Endodermal cell (in vitro differentiated cells): ENCODE results near the gene GPBAR1. TPM values are rescaled to one million over a fixed set of nuclear protein-coding genes. Genes with fewer than 3 reads are reported as not detected.

Experiments used
- DNase-seq: peaks from one replicate; pipeline ENCODE4 v3.0.0-alpha.2; 2017
- H3K27ac ChIP-seq: 2 replicates; pipeline ENCODE4 v1.5.1; 2013; ENCODE audit warnings: mild to moderate bottlenecking, low read depth, low read length, moderate library complexity
- H3K27me3 ChIP-seq: 2 replicates; pipeline ENCODE4 v1.6.1; 2013; ENCODE audit warnings: mild to moderate bottlenecking, low read length, moderate library complexity; ENCODE audit not compliant: insufficient read depth, control insufficient read depth, poor library complexity, severe bottlenecking
- H3K36me3 ChIP-seq: 2 replicates; pipeline ENCODE4 v1.7.0; 2013; ENCODE audit warnings: mild to moderate bottlenecking, low read length, moderate library complexity; ENCODE audit not compliant: control insufficient read depth, insufficient read depth
- H3K4me1 ChIP-seq: one replicate; pipeline ENCODE4 v1.7.0; 2013; ENCODE audit warnings: low read length; ENCODE audit not compliant: control insufficient read depth, insufficient read depth
- H3K4me3 ChIP-seq: 2 replicates; pipeline ENCODE4 v1.5.1; 2013; ENCODE audit warnings: mild to moderate bottlenecking, low read length, moderate library complexity
- H3K9ac ChIP-seq: 2 replicates; pipeline ENCODE4 v1.6.1; 2013; ENCODE audit warnings: mild to moderate bottlenecking, low read length, moderate library complexity; ENCODE audit not compliant: poor library complexity, severe bottlenecking; ENCODE audit errors: extremely low read depth
- H3K9me3 ChIP-seq: 2 replicates; pipeline ENCODE4 v1.6.1; 2013; ENCODE audit warnings: mild to moderate bottlenecking, low read length, moderate library complexity; ENCODE audit not compliant: control insufficient read depth
- H3K27ac Mint-ChIP-seq: 2 replicates; pipeline ENCODE4 v1.8.0; 2020; ENCODE audit warnings: mixed read lengths
- H3K27me3 Mint-ChIP-seq: 2 replicates; pipeline ENCODE4 v1.8.0; 2021; ENCODE audit warnings: mild to moderate bottlenecking, mixed read lengths; ENCODE audit not compliant: insufficient read depth
- H3K36me3 Mint-ChIP-seq: 2 replicates; pipeline ENCODE4 v1.8.0; 2020; ENCODE audit warnings: low read depth, mixed read lengths
- H3K4me1 Mint-ChIP-seq: 2 replicates; pipeline ENCODE4 v1.8.0; 2020; ENCODE audit warnings: mixed read lengths
- H3K4me3 Mint-ChIP-seq: 2 replicates; pipeline ENCODE4 v1.8.0; 2020; ENCODE audit warnings: mild to moderate bottlenecking, moderate library complexity, mixed read lengths
- H3K9me3 Mint-ChIP-seq: 2 replicates; pipeline ENCODE4 v1.8.0; 2020; ENCODE audit warnings: mild to moderate bottlenecking, mixed read lengths
- WGBS, 2 experiments: methylation state at CpG; one replicate each; pipeline versions ENCODE4 v1.1.5 to v1.1.7; 2013; ENCODE audit warnings: missing lambda C conversion rate in 2 of 2, mixed read lengths in 1 of 2; ENCODE audit not compliant: insufficient coverage in 1 of 2, insufficient read length in 1 of 2; 5-methylcytosine and 5-hydroxymethylcytosine counted together
- total RNA-seq, 2 donors: library from RNA; stranded (reverse); fragmentation: NEBNext Ultra II Directional in 1 of 2; extraction: Animal tissue kit (Norgen Biotek cat#: 25700) in 1 of 2; gene quantifications; 2 replicates in 1 of 2; 3 replicates in 1 of 2; pipeline ENCODE4 v1.2.1, GENCODE V29; 2021
- TF ChIP-seq, protein P1 (sequence below): fragments of 200-600 bp; sonication (generic); conservative IDR thresholded peaks from 2 replicates; pipeline ENCODE4 v1.5.0; 2021; ENCODE audit warnings: antibody characterized with exemption, mild to moderate bottlenecking

GPBAR1 gene
- total RNA-seq, 2 donors from 2014 or later = 0.18 TPM

DNA sequence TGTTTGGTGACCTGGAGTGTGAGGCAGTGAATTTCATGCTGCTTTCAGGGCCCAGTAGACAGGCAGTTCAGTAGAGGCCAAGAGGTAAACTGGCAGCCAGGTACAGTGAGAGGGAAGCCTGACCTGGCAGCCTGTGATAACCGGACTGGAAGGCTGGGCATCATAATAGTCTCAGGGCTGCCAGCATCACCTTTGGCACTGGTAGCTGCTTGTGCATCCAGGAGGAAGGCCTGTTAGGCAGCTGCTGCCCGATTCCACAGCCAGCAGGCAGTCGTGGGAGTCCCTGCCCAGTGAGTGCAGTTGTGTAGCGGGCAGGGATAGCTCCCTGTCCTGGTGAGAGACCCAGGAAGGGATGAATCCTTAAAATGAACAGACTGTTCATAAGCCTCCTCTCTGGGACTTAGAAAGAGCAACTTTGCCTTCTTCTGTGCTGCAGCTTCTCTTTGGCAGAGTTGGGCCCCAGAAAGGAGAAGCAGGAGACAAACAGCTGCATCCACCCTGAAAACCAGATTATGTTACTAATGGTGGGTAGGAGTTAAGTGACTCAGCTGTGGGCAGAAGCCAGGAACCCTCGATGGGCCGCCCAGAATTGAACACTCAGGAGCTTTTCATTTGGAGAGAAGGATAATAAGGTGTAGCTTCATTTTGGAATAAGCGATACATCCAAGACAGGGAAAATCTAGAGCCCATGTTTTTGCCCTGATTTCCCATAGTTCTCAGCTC is 8.1 kb upstream of the GPBAR1 start:
- no peaks in the 10 kb centered on the region for H3K27me3 ChIP-seq
- Mint-ChIP-seq H3K9me3 (no peaks in the 10 kb centered on the region), H3K4me3 (no peak overlapping the region), H3K27ac (no peak overlapping the region), H3K4me1 (no peaks in the 10 kb centered on the region), H3K36me3 (peaks cover 78% of the 10 kb centered on the region), H3K27me3 (no peaks in the 10 kb centered on the region)
- DNase-seq = no peak
- H3K4me3 ChIP-seq = no peak overlapping the region
- H3K36me3 ChIP-seq = peaks cover 84% of the 10 kb centered on the region
- no peaks in the 10 kb centered on the region for H3K4me1 ChIP-seq
- no peak overlapping the region for H3K27ac ChIP-seq
- no peaks in the 10 kb centered on the region for H3K9me3 ChIP-seq
- H3K9ac ChIP-seq = no peak overlapping the region
- WGBS, 2 experiments = 83 to 89% methylated on average over 7 of the region's 7 CpGs
- TF ChIP-seq, protein P1, sequence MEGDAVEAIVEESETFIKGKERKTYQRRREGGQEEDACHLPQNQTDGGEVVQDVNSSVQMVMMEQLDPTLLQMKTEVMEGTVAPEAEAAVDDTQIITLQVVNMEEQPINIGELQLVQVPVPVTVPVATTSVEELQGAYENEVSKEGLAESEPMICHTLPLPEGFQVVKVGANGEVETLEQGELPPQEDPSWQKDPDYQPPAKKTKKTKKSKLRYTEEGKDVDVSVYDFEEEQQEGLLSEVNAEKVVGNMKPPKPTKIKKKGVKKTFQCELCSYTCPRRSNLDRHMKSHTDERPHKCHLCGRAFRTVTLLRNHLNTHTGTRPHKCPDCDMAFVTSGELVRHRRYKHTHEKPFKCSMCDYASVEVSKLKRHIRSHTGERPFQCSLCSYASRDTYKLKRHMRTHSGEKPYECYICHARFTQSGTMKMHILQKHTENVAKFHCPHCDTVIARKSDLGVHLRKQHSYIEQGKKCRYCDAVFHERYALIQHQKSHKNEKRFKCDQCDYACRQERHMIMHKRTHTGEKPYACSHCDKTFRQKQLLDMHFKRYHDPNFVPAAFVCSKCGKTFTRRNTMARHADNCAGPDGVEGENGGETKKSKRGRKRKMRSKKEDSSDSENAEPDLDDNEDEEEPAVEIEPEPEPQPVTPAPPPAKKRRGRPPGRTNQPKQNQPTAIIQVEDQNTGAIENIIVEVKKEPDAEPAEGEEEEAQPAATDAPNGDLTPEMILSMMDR = no peak

DNA sequence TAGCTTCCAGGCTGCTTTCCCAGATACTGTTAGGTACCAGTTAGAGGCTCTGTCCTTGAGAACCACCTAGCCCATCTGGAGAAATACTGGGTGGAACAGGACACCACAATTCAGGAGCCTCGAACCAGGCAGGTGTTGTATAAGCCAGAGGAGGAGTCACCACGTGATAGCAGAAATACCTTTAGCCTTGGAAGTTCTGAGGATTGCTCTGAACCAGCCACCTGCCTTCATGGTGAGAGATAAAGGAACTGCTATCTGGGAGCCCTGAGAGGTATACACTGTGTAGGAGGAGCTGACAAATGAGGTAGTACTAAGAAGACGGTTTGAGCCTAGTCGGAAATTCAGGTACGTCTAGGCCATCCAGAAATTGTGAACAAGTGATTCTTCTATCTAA is 7.6 kb upstream of the GPBAR1 start:
- Mint-ChIP-seq H3K9me3 (no peaks in the 10 kb centered on the region), H3K36me3 (peaks cover 74% of the 10 kb centered on the region), H3K27ac (no peak overlapping the region), H3K4me1 (no peaks in the 10 kb centered on the region), H3K27me3 (no peaks in the 10 kb centered on the region), H3K4me3 (no peak overlapping the region)
- WGBS, 2 experiments = 92 to 98% methylated on average over 5 of the region's 5 CpGs
- no peak overlapping the region for H3K9ac ChIP-seq
- H3K27me3 ChIP-seq = no peaks in the 10 kb centered on the region
- H3K27ac ChIP-seq = no peak overlapping the region
- no peak overlapping the region for H3K4me3 ChIP-seq
- H3K9me3 ChIP-seq = no peaks in the 10 kb centered on the region
- no peak for DNase-seq
- H3K36me3 ChIP-seq = peaks cover 78% of the 10 kb centered on the region
- no peaks in the 10 kb centered on the region for H3K4me1 ChIP-seq
- TF ChIP-seq, protein P1 = no peak

DNA sequence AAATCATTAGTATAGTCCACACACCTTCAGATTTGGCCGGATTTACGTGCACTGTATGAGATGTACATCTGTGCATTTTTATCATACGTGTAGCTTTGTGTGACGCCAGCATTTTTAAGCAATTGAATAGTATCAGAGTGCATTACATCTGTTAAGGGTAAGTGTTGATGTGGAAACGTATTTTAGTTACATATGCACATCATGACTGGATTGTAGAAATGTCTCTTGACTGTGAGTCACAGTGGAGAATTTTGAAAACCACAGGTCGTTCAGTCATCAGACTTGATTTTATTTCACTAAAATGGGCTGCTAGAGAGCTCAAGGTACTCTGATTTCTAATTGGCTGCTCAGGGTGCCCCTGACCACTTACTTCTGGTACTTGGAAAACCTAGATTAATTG is 5.4 kb upstream of the GPBAR1 start:
- no peak overlapping the region for H3K27ac ChIP-seq
- TF ChIP-seq, protein P1 = no peak
- peaks cover 53% of the 10 kb centered on the region for H3K36me3 Mint-ChIP-seq
- H3K9me3 ChIP-seq = no peaks in the 10 kb centered on the region
- no peaks in the 10 kb centered on the region for H3K9me3 Mint-ChIP-seq
- no peak overlapping the region for H3K4me3 Mint-ChIP-seq
- no peak overlapping the region for H3K9ac ChIP-seq
- no peak overlapping the region for H3K4me3 ChIP-seq
- no peaks in the 10 kb centered on the region for H3K27me3 Mint-ChIP-seq
- no peaks in the 10 kb centered on the region for H3K4me1 ChIP-seq
- H3K27me3 ChIP-seq = no peaks in the 10 kb centered on the region
- no peak overlapping the region for H3K27ac Mint-ChIP-seq
- 87 to 95% methylated on average over 5 to 6 of the region's 6 CpGs for WGBS, 2 experiments
- no peak for DNase-seq
- peaks cover 6% of the 10 kb centered on the region for H3K4me1 Mint-ChIP-seq
- peaks cover 56% of the 10 kb centered on the region for H3K36me3 ChIP-seq
